DMS114 treated with DMSO at 0.1 percent for 48 hours (cell line): ENCODE data around the gene SMG7.

ENCODE experiments used
- DNase-seq: peaks from one replicate; lab custom pipeline; 2025; ENCODE audit not compliant: unreplicated experiment; lab: John Stamatoyannopoulos, UW

Gene SMG7

GRCh38 chr1:183589384-183589783 lies 117.1 kb downstream of the SMG7 start:
- DNase-seq, result no peak

GRCh38 chr1:183589874-183590243 lies 117.6 kb downstream of the SMG7 start:
- DNase-seq, result no peak

GRCh38 chr1:183590244-183591191 lies 118.2 kb downstream of the SMG7 start, which contains the start of gene NCF2:
Gene NCF2 (minus strand): TSS chr1:183590459. CDS start chr1:183590329, 130 bp downstream.
- no peak for DNase-seq

DNA sequence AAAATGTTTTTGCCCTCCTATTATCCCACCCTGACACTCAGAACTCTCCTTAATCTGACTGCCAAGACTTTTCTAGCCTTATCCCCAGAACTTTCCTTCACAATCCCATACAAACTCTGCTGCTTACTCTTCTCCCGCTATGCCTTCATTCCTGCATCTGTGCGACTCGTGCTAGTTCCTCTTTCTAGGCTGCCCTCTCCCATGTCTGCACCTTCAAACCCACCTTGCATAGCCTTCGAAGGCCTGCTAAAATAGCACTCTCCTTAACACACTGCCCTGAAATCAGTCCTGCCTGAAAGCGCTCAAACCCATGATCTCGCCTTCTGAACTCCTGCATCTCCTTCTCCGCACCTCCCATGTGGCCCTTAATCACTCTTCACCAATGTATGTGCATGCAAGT lies 120.4 kb downstream of the SMG7 start:
- DNase-seq, result no peak

DNA sequence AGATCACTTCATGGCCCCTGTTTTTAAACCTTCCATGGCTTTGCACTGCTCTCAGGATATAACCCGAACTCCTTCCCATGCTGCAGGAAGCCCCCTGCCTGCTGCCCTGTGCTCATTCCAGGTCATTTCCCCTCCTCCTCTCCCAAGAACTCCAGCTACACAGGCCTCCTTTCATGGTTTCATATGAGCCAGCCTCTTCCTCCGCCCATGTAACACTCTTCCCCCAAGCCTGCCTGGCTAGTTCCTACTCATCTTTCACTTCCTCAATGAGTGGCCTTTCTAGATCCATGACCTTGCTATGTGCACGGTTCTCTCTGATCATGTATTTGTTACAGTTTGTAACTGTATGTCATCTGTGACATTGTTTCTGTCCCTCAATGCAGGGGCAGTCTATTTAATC lies 121.1 kb downstream of the SMG7 start:
- no peak for DNase-seq

DNA sequence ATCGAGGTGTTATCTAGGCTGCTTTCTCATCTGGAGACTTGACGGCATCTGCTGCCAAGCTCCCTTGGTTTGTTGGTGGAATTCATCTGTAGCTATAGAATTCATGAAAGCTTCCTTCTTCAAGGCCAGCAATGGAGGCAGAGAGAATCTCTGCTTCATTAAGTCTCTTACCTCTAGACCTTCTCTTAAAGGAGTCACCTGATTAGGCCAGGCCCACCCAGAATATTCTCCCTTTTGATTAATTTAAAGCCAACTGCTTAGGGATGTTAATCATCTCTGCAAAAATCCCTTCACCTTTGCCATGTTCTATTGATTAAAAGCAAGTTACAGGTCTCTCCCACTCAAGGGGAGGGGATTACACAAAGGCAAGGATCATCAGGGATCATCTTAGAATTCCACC lies 123.2 kb downstream of the SMG7 start:
- no peak for DNase-seq

DNA sequence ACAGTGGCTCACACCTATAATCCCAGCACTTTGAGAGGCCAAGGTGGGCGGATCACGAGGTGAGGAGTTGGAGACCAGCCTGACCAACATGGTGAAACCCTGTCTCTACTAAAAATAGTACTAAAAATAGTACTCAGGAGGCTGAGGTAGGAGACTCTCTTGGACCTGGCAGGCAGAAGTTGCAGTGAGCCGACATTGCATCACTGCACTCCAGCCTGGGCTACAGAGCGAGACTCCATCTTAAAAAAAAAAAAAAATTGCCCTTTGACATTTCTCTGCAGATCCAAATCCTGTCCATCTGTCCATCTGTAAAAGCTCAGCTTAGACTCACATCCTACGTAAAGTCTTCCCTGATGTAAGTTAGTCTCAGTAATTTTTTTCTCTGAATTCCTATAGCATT lies 124.2 kb downstream of the SMG7 start:
- no peak for DNase-seq

DNA sequence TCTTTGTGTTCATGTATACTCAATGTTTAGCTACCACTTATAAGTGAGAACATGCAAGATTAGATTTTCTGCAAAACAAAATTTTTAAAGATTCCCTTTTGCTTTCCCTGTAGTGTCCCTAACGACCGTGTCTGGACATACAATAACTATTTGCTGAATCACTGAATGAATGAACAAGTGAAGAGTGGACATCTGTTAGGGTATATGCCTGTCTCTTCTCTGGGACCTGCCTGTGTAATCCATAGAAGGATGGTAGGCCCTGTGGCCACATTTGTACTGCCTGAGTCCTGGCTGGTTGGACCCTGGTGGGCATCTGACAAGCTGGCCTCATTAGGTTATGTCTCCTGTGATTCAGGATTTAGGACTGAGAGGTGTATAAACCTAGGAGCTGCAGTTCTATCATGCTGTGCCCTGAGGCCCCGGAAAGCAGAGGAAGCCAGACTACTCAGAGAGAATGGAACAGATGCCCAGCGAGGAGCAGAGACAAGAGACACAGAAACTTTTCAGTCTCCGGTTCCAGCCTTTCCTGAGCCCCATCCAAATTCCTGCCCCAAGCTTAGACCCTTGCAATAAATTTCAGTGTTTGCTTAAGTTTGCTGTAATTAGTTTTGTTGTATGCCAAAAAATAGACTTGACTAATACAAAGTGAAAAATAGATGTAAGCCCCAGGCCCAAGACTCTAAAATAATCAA lies 125.5 kb downstream of the SMG7 start:
- DNase-seq, result no peak

- no peak for DNase-seq
These were observed 126.1 kb downstream of the SMG7 start for GRCh38 chr1:183598386-183598785.

GRCh38 chr1:183600136-183600535 lies 127.8 kb downstream of the SMG7 start:
- DNase-seq, result no peak

GRCh38 chr1:183600634-183601033 lies 128.3 kb downstream of the SMG7 start:
- DNase-seq, result no peak

GRCh38 chr1:183602510-183602909 lies 130.2 kb downstream of the SMG7 start:
- DNase-seq, result no peak
